ENCODE results near the gene MICA. TPM values are rescaled to one million over a fixed set of nuclear protein-coding genes. Genes with fewer than 3 reads are reported as not detected.
"Not testable (repeated sequence)": the region's sequence is repeated elsewhere in the genome, so short reads cannot be mapped to it uniquely, and the experiment has no call there.

MICA gene
- total and polyA plus RNA-seq, 9 of the 15 experiments (the other 6 are each of a cell fraction or from before 2014, with no cell fraction given) = 11.8 to 24.6 (median 16.7) TPM

DNA sequence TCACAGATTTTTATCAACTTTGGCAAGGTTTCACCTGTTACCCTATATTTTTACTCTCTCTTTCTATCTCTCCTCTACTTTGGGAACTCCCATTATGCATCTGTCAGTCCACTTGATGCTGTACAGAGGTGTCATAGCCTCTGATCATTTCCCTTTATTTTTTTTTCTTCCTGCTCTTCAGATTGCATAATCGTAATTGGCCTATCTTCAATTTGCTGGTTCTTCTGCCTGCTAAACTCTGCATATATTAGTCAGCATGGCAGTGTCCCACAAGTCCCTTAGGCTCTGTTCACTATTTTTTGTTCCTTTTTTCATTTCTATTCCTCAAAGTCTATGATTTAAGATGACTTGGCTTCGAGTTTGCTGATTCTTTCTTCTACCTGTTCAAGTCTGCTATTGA, 49.9 kb downstream of the MICA start:
- Histone ChIP-seq H3K79me2 (ENCODE audit: control insufficient read depth, insufficient read depth, low read length) (no peaks in the 10 kb centered on the region), H3K9me3 (replicated peaks; ENCODE audit: control insufficient read depth, insufficient read depth, low read depth, low read length) (no peaks in the 10 kb centered on the region), H3K27ac (ENCODE audit: extremely low read depth, low read depth, low read length) (no peak overlapping the region), H4K20me1 (replicated peaks; ENCODE audit: control insufficient read depth, insufficient read depth, low read length) (no peaks in the 10 kb centered on the region), H3K27me3 (ENCODE audit: control insufficient read depth in 2 of 2, insufficient read depth in 2 of 2, low read length in 2 of 2) (peaks cover 0 to 7% of the 10 kb centered on the region in 2 experiments; a peak in 3 of 5 replicates), H3K9ac (ENCODE audit: insufficient read depth in 1 of 2, low read depth in 2 of 2, low read length in 2 of 2) (no peak overlapping the region), H3K4me3 (no peak overlapping the region), H3K36me3 (ENCODE audit: control insufficient read depth, insufficient read depth, low read length) (no peaks in the 10 kb centered on the region), H3K4me1 (replicated peaks in 1 of 2; ENCODE audit: control insufficient read depth in 2 of 2, insufficient read depth in 2 of 2, low read length in 2 of 2) (no peaks in the 10 kb centered on the region), H2AFZ (ENCODE audit: low read depth, low read length) (no peak overlapping the region), H3K9me1 (ENCODE audit: control insufficient read depth, insufficient read depth, low read length) (no peaks in the 10 kb centered on the region), H3K4me2 (ENCODE audit: insufficient read depth, low read length) (no peak overlapping the region)
- TF ChIP-seq, protein P1, sequence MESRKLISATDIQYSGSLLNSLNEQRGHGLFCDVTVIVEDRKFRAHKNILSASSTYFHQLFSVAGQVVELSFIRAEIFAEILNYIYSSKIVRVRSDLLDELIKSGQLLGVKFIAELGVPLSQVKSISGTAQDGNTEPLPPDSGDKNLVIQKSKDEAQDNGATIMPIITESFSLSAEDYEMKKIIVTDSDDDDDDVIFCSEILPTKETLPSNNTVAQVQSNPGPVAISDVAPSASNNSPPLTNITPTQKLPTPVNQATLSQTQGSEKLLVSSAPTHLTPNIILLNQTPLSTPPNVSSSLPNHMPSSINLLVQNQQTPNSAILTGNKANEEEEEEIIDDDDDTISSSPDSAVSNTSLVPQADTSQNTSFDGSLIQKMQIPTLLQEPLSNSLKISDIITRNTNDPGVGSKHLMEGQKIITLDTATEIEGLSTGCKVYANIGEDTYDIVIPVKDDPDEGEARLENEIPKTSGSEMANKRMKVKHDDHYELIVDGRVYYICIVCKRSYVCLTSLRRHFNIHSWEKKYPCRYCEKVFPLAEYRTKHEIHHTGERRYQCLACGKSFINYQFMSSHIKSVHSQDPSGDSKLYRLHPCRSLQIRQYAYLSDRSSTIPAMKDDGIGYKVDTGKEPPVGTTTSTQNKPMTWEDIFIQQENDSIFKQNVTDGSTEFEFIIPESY (CRISPR knock-in tag; IDR thresholded peaks at IDR 0.05) = no peak
- TF ChIP-seq CEBPG (CRISPR knock-in tag; IDR thresholded peaks at IDR 0.05) (no peak), CEBPG (tag; conservative IDR thresholded peaks at IDR 0.05 in 1 of 2, IDR thresholded peaks at IDR 0.05 in 1 of 2) (peak in 1 of 2 experiments; percentile 42; a peak in 2 of 4 replicates), CEBPB (tag; IDR thresholded peaks at IDR 0.05) (peak; percentile 54), NBN (IDR thresholded peaks at IDR 0.05; ENCODE audit: low read depth) (no peak), ASH1L (IDR thresholded peaks at IDR 0.05; ENCODE audit: borderline replicate concordance, low read depth, partially characterized antibody) (no peak), BRF1 (IDR thresholded peaks at IDR 0.05; ENCODE audit: borderline replicate concordance, extremely low read depth, insufficient read length) (no peak)
- no TSS peak for BruUV-seq (replicated peaks)
- ChIA-PET CTCF (ENCODE audit: low intra/inter-chr PET ratio) (no interaction called here), POLR2A (no interaction called here)
- intact Hi-C loops (cut with micrococcal nuclease) = no loop called here
- ATAC-seq (no peak), DNase-seq (ENCODE audit: extremely low read depth in 1 of 4, low spot score in 3 of 4) (no peak), FAIRE-seq (no peak)
- 2% methylated on average over 2 of the region's 2 CpGs for WGBS (ENCODE audit: insufficient coverage, low coverage, missing lambda C conversion rate)
- in situ Hi-C loops (cut with MboI) = no loop called here

DNA sequence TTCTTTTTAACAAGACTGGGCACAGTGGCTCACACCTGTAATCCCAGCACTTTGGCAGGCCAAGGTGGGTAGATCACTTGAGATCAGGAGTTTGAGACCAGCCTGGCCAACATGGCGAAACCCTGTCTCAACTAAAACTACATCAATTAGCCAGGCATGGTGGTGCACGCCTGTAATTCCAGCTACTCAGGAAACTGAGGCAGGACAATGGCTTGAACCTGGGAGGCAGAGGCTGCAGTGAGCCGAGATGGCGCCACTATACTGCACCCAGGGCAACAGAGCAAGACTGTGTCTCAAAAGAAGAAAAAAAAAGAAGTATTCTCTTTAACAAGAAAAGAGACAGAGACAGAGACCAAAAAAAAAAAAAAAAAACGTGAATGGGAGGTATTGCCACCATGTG, 56.5 kb downstream of the MICA start:
- H4K20me1 ChIP-seq (replicated peaks; ENCODE audit: control insufficient read depth, insufficient read depth, low read length); H3K4me1 ChIP-seq (replicated peaks in 1 of 2; ENCODE audit: control insufficient read depth in 2 of 2, insufficient read depth in 2 of 2, low read length in 2 of 2); DNase-seq (ENCODE audit: extremely low read depth in 1 of 4, low spot score in 3 of 4); ATAC-seq; H3K79me2 ChIP-seq (ENCODE audit: control insufficient read depth, insufficient read depth, low read length); H3K36me3 ChIP-seq (ENCODE audit: control insufficient read depth, insufficient read depth, low read length); H2AFZ ChIP-seq (ENCODE audit: low read depth, low read length); in situ Hi-C loops (cut with MboI); H3K9me1 ChIP-seq (ENCODE audit: control insufficient read depth, insufficient read depth, low read length); H3K27ac ChIP-seq (ENCODE audit: extremely low read depth, low read depth, low read length); H3K9ac ChIP-seq (ENCODE audit: insufficient read depth in 1 of 2, low read depth in 2 of 2, low read length in 2 of 2); POLR2A ChIA-PET; BruUV-seq (replicated peaks); FAIRE-seq; CTCF ChIA-PET (ENCODE audit: low intra/inter-chr PET ratio); H3K4me2 ChIP-seq (ENCODE audit: insufficient read depth, low read length); H3K4me3 ChIP-seq; intact Hi-C loops (cut with micrococcal nuclease); H3K9me3 ChIP-seq (replicated peaks; ENCODE audit: control insufficient read depth, insufficient read depth, low read depth, low read length): not testable (repeated sequence)
- WGBS (ENCODE audit: insufficient coverage, low coverage, missing lambda C conversion rate) = 4% methylated on average over 4 of the region's 5 CpGs
- peaks cover 31 to 34% of the 10 kb centered on the region in 2 experiments; a peak in 4 of 5 replicates for H3K27me3 ChIP-seq (ENCODE audit: control insufficient read depth in 2 of 2, insufficient read depth in 2 of 2, low read length in 2 of 2)
